Measurements from ENCODE around the gene USF3. TPM values are rescaled to one million over a fixed set of nuclear protein-coding genes. Genes with fewer than 3 reads are reported as not detected.
"Not testable (repeated sequence)": the region's sequence is repeated elsewhere in the genome, so short reads cannot be mapped to it uniquely, and the experiment has no call there.

Gene USF3
- polyA plus RNA-seq, 3 donors, result 1.6 to 4.5 (median 3.3) TPM

- Histone ChIP-seq H3K27ac (ENCODE audit: low read depth in 1 of 2, low read length in 2 of 2) (no peak overlapping the region), H3K9ac (ENCODE audit: insufficient read depth, low read length, poor library complexity, severe bottlenecking) (no peak overlapping the region), H3K4me2 (replicated peaks; ENCODE audit: extremely low read depth, low read length, poor library complexity, severe bottlenecking) (no peak overlapping the region), H3K27me3 (ENCODE audit: control insufficient read depth in 2 of 2, insufficient read depth in 2 of 2, low read length in 2 of 2) (no peaks in the 10 kb centered on the region), H3K4me3 (replicated peaks in 1 of 3; ENCODE audit: low read depth in 2 of 3, low read length in 3 of 3) (no peak overlapping the region), H4K20me1 (ENCODE audit: insufficient read depth, low read length) (no peaks in the 10 kb centered on the region), H2AFZ (ENCODE audit: insufficient read depth, low read depth, low read length, poor library complexity, severe bottlenecking) (no peak overlapping the region), H3K4me1 (ENCODE audit: control insufficient read depth in 1 of 2, insufficient read depth in 2 of 2, low read length in 2 of 2) (no peaks in the 10 kb centered on the region), H3K9me3 (replicated peaks in 1 of 2; ENCODE audit: control insufficient read depth in 1 of 2, insufficient read depth in 1 of 2, low read length in 2 of 2) (no peaks in the 10 kb centered on the region), H3K36me3 (replicated peaks in 1 of 2; ENCODE audit: control insufficient read depth in 1 of 2, insufficient read depth in 2 of 2, low read length in 2 of 2) (no peaks in the 10 kb centered on the region), H3K79me2 (ENCODE audit: insufficient read depth, low read length) (no peaks in the 10 kb centered on the region)
- H3K4me1 Mint-ChIP-seq, result no peaks in the 10 kb centered on the region
- no peak overlapping the region for H3K4me3 Mint-ChIP-seq
- TF ChIP-seq, protein P1, sequence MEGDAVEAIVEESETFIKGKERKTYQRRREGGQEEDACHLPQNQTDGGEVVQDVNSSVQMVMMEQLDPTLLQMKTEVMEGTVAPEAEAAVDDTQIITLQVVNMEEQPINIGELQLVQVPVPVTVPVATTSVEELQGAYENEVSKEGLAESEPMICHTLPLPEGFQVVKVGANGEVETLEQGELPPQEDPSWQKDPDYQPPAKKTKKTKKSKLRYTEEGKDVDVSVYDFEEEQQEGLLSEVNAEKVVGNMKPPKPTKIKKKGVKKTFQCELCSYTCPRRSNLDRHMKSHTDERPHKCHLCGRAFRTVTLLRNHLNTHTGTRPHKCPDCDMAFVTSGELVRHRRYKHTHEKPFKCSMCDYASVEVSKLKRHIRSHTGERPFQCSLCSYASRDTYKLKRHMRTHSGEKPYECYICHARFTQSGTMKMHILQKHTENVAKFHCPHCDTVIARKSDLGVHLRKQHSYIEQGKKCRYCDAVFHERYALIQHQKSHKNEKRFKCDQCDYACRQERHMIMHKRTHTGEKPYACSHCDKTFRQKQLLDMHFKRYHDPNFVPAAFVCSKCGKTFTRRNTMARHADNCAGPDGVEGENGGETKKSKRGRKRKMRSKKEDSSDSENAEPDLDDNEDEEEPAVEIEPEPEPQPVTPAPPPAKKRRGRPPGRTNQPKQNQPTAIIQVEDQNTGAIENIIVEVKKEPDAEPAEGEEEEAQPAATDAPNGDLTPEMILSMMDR (IDR thresholded peaks at IDR 0.05), result no peak
- H3K9me3 Mint-ChIP-seq, result peaks cover 0 to 8% (median 0%) of the 10 kb centered on the region in 7 donors
- intact Hi-C loops (cut with micrococcal nuclease), result no loop called here
- DNase-seq, result no peak
- H3K27ac Mint-ChIP-seq, result no peak overlapping the region
- 96% methylated on average over 10 of the region's 14 CpGs for WGBS (ENCODE audit: insufficient coverage)
- peaks cover 0 to 2% (median 0%) of the 10 kb centered on the region in 3 donors for H3K27me3 Mint-ChIP-seq (ENCODE audit: low read depth in 3 of 3)
- no peaks in the 10 kb centered on the region for H3K36me3 Mint-ChIP-seq
Observed at GRCh38 chr3:113637756-113638155, 58.7 kb downstream of the USF3 start.

- not testable (repeated sequence) for H3K4me3 Mint-ChIP-seq
Observed at GRCh38 chr3:113636034-113636433, 60.4 kb downstream of the USF3 start.

More at GRCh38 chr3:113636034-113636433, 60.4 kb downstream of the USF3 start:
- H3K9ac ChIP-seq (ENCODE audit: insufficient read depth, low read length, poor library complexity, severe bottlenecking); H3K27me3 ChIP-seq (ENCODE audit: control insufficient read depth in 2 of 2, insufficient read depth in 2 of 2, low read length in 2 of 2); H3K4me1 Mint-ChIP-seq; H3K4me2 ChIP-seq (replicated peaks; ENCODE audit: extremely low read depth, low read length, poor library complexity, severe bottlenecking); H3K79me2 ChIP-seq (ENCODE audit: insufficient read depth, low read length); DNase-seq; intact Hi-C loops (cut with micrococcal nuclease); H3K4me1 ChIP-seq (ENCODE audit: control insufficient read depth in 1 of 2, insufficient read depth in 2 of 2, low read length in 2 of 2); H3K4me3 ChIP-seq (replicated peaks in 1 of 3; ENCODE audit: low read depth in 2 of 3, low read length in 3 of 3); H2AFZ ChIP-seq (ENCODE audit: insufficient read depth, low read depth, low read length, poor library complexity, severe bottlenecking); H3K27ac ChIP-seq (ENCODE audit: low read depth in 1 of 2, low read length in 2 of 2); H3K27ac Mint-ChIP-seq; H3K36me3 Mint-ChIP-seq; H3K36me3 ChIP-seq (replicated peaks in 1 of 2; ENCODE audit: control insufficient read depth in 1 of 2, insufficient read depth in 2 of 2, low read length in 2 of 2); H4K20me1 ChIP-seq (ENCODE audit: insufficient read depth, low read length); H3K27me3 Mint-ChIP-seq (ENCODE audit: low read depth in 3 of 3); H3K9me3 ChIP-seq (replicated peaks in 1 of 2; ENCODE audit: control insufficient read depth in 1 of 2, insufficient read depth in 1 of 2, low read length in 2 of 2); H3K9me3 Mint-ChIP-seq: not testable (repeated sequence)
- 100% methylated on average over 2 of the region's 7 CpGs for WGBS (ENCODE audit: insufficient coverage)
